OCI-LY3 (cell line): ENCODE data around the gene TSPAN16.

Source experiments
- H2AFZ ChIP-seq: fragments of 200-600, 300-600 bp; shearing (Covaris generic); 2 replicates; pipeline ENCODE4 v1.6.0; 2014; ENCODE audit warnings: antibody characterized with exemption, low read depth, low read length
- H3K27ac ChIP-seq: fragments of 200-600, 300-600 bp; sonication (generic); 2 replicates; pipeline ENCODE4 v1.5.1; 2014; ENCODE audit warnings: mild to moderate bottlenecking, low read length, moderate library complexity, mixed read lengths
- H3K27me3 ChIP-seq: fragments of 200-600, 300-600 bp; sonication (generic); 2 replicates; pipeline ENCODE4 v1.6.1; 2014; ENCODE audit warnings: low read depth, low read length, mixed read lengths
- H3K36me3 ChIP-seq: fragments of 200-600, 300-600 bp; sonication (generic); replicated peaks from 2 replicates; pipeline ENCODE3; 2014; ENCODE audit warnings: low read depth, low read length, mixed read lengths
- H3K4me1 ChIP-seq: fragments of 300-600, 200-600 bp; sonication (generic); 2 replicates; pipeline ENCODE4 v1.6.1; 2014; ENCODE audit warnings: low read length, mixed read lengths
- H3K4me2 ChIP-seq: fragments of 200-600, 300-600 bp; sonication (generic); 2 replicates; pipeline ENCODE4 v1.6.1; 2014; ENCODE audit warnings: low read length, mixed read lengths
- H3K4me3 ChIP-seq: fragments of 300-600, 200-600 bp; sonication (generic); 2 replicates; pipeline ENCODE4 v1.5.1; 2014; ENCODE audit warnings: antibody characterized with exemption, mild to moderate bottlenecking, low read length, moderate library complexity
- H3K79me2 ChIP-seq: fragments of 300-600, 200-600 bp; shearing (Covaris generic); 2 replicates; pipeline ENCODE4 v1.6.1; 2014; ENCODE audit warnings: mild to moderate bottlenecking, low read length, mixed read lengths
- H3K9ac ChIP-seq: fragments of 300-600, 200-600 bp; shearing (Covaris generic); 2 replicates; pipeline ENCODE4 v1.6.0; 2014; ENCODE audit warnings: mild to moderate bottlenecking, low read length, moderate library complexity
- H3K9me3 ChIP-seq: fragments of 200-600, 300-600 bp; shearing (Covaris generic); 2 replicates; pipeline ENCODE4 v1.6.1; 2014; ENCODE audit warnings: low read length, mixed read lengths; ENCODE audit not compliant: insufficient read depth
- H4K20me1 ChIP-seq: fragments of 200-600, 300-600 bp; sonication (generic); 2 replicates; pipeline ENCODE4 v1.6.1; 2016; ENCODE audit warnings: low read length, mixed read lengths; ENCODE audit not compliant: insufficient read depth
- CTCF ChIP-seq: fragments of 200-600, 300-600 bp; sonication (generic); IDR thresholded peaks from 2 replicates; pipeline ENCODE4 v1.5.1; 2014; ENCODE audit warnings: antibody characterized with exemption, low read length, low read depth
- EZH2phosphoT487 ChIP-seq: fragments of 200-600 bp; shearing (Covaris generic); IDR thresholded peaks from 2 replicates; pipeline ENCODE4 v1.6.1; 2018; ENCODE audit warnings: antibody characterized with exemption, mixed run types, low read depth

Gene TSPAN16

DNA sequence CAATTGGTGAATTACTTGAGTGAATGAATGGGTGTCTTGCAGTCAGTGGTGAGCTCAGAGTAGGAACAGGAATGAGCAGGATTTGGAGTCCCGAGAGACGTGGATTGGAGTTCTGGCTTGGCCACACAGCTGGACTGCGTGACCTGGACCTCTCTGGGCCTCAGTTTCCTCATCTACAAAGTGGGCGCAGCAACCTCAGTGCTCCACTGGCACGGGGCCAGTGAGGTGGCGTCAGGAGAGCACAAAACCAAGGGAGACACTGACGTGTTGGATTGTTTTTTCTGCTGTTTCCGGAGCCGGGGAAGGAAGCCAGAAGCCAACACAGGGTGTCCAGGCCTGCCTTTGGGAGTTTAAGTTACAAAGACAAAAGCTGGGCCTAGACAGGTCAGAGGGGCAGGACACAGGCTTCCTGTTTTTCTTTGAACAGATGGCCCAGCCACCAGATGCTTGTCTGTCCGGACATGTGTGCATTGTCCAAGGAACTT is 27.1 kb upstream of the TSPAN16 start:
- H4K20me1 ChIP-seq: no peaks in the 10 kb centered on the region
- H3K9me3 ChIP-seq: no peaks in the 10 kb centered on the region
- no peak overlapping the region for H2AFZ ChIP-seq
- no peak overlapping the region for H3K9ac ChIP-seq
- H3K27ac ChIP-seq: no peak overlapping the region
- no peaks in the 10 kb centered on the region for H3K36me3 ChIP-seq
- 0 out of 2 replicates have a peak, but pooled peaks cover 9% of the 10 kb centered on the region for H3K27me3 ChIP-seq
- H3K4me1 ChIP-seq: peaks cover 3% of the 10 kb centered on the region; the same call in 1 of the 2 replicates
- H3K79me2 ChIP-seq: no peaks in the 10 kb centered on the region
- no peak overlapping the region for H3K4me3 ChIP-seq
- no peak overlapping the region for H3K4me2 ChIP-seq
- no peak for TF ChIP-seq EZH2phosphoT487
- no peak for TF ChIP-seq CTCF

- no peak overlapping the region for H3K4me3 ChIP-seq
- H3K36me3 ChIP-seq: no peaks in the 10 kb centered on the region
- H3K27me3 ChIP-seq: 0 out of 2 replicates have a peak, but pooled peaks cover 9% of the 10 kb centered on the region
- H3K4me1 ChIP-seq: peaks cover under 1% of the 10 kb centered on the region; the same call in 1 of the 2 replicates
- H3K79me2 ChIP-seq: no peaks in the 10 kb centered on the region
- TF ChIP-seq CTCF (no peak), EZH2phosphoT487 (no peak)
- no peak overlapping the region for H2AFZ ChIP-seq
- H3K9me3 ChIP-seq: no peaks in the 10 kb centered on the region
- H3K9ac ChIP-seq: no peak overlapping the region
- no peaks in the 10 kb centered on the region for H4K20me1 ChIP-seq
- no peak overlapping the region for H3K27ac ChIP-seq
- H3K4me2 ChIP-seq: no peak overlapping the region
Observed at GRCh38 chr19:11269408-11269807, 26.6 kb upstream of the TSPAN16 start.

DNA sequence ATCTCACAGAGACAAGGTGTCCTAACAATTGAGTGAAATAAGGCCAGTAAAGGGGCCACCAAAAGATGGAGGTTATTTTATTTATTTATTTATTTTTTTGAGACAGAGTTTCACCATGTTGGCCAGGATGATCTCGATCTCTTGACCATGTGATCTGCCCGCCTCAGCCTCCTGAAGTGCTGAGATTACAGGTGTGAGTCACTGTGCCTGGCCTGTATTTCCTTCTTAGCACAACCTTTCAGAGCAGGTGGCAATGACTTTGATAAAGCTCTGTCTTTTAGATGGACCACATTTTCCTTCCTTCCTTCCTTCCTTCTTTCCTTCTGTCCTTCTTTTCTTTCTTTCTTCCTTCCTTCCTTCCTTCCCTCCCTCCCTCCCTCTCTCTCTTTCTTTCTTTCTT is 22.7 kb upstream of the TSPAN16 start:
- 0 out of 2 replicates have a peak, but pooled peaks cover 4% of the 10 kb centered on the region for H3K27me3 ChIP-seq
- H3K79me2 ChIP-seq: no peaks in the 10 kb centered on the region
- H3K4me3 ChIP-seq: no peak overlapping the region
- H4K20me1 ChIP-seq: no peaks in the 10 kb centered on the region
- no peaks in the 10 kb centered on the region for H3K36me3 ChIP-seq
- no peak overlapping the region for H3K9ac ChIP-seq
- no peaks in the 10 kb centered on the region for H3K4me1 ChIP-seq
- no peak overlapping the region for H3K4me2 ChIP-seq
- H3K9me3 ChIP-seq: no peaks in the 10 kb centered on the region
- H2AFZ ChIP-seq: no peak overlapping the region
- no peak for TF ChIP-seq EZH2phosphoT487
- TF ChIP-seq CTCF: no peak
- no peak overlapping the region for H3K27ac ChIP-seq

DNA sequence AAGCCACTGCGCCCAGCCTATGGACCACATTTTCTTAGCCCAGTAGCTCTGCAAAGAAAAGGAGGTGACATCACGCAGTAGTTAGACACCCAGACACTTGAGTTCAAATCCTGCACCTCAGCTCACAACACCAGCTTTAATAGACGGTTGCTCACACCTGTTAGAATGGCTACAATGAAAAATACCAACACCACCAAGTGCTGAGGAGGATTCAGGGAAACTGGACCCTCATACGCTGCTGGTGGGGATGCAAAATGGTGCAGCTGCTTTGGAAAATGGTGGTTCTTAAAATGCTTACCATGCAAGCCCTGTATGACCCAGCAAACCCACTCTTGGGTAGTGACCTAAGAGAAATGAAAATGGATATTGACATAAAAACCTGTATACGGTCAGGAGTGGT is 22.0 kb upstream of the TSPAN16 start:
- Histone ChIP-seq H3K36me3 (no peaks in the 10 kb centered on the region), H2AFZ (no peak overlapping the region), H4K20me1 (no peaks in the 10 kb centered on the region), H3K27ac (no peak overlapping the region), H3K9me3 (no peaks in the 10 kb centered on the region), H3K9ac (no peak overlapping the region), H3K4me1 (no peaks in the 10 kb centered on the region), H3K4me3 (no peak overlapping the region), H3K27me3 (0 out of 2 replicates have a peak, but pooled peaks cover 4% of the 10 kb centered on the region), H3K4me2 (no peak overlapping the region), H3K79me2 (no peaks in the 10 kb centered on the region)
- TF ChIP-seq EZH2phosphoT487 (no peak), CTCF (no peak)
